HG02588 (cell line): ENCODE results near the gene RIBC2.
"Not testable (repeated sequence)": the region's sequence is repeated elsewhere in the genome, so short reads cannot be mapped to it uniquely, and the experiment has no call there.

ENCODE experiments used
- ATAC-seq: cut with Tn5 transposase; IDR thresholded peaks from one replicate; pipeline ENCODE4 v1.9.1; 2021; ENCODE audit warnings: mild to moderate bottlenecking, moderate library complexity; ENCODE audit not compliant: unreplicated experiment

RIBC2 gene

GRCh38 chr22:45413368-45414211 lies at the start of gene RIBC2, which contains the start of gene SMC1B:
TSS of gene RIBC2 (plus strand) at chr22:45413693. CDS start at chr22:45413887, 194 bp downstream.
TSS of gene SMC1B (minus strand) at chr22:45413599. CDS start at chr22:45413567, 32 bp downstream.
- peak; percentile 68 for ATAC-seq

- ATAC-seq, result no peak
Observed at GRCh38 chr22:45366713-45367112, 46.8 kb upstream of the RIBC2 start.

- not testable (repeated sequence) for ATAC-seq
Observed at GRCh38 chr22:45373592-45373991, 39.9 kb upstream of the RIBC2 start.

- ATAC-seq, result no peak
Observed at GRCh38 chr22:45376009-45376408, 37.5 kb upstream of the RIBC2 start.

- ATAC-seq, result no peak
Observed at GRCh38 chr22:45376703-45377102, 36.8 kb upstream of the RIBC2 start.

- ATAC-seq, result no peak
Observed at GRCh38 chr22:45381348-45381747, 32.1 kb upstream of the RIBC2 start.

GRCh38 chr22:45389546-45389945 lies 23.9 kb upstream of the RIBC2 start:
- ATAC-seq, result no peak

- no peak for ATAC-seq
Observed at GRCh38 chr22:45397806-45398205, 15.7 kb upstream of the RIBC2 start.

GRCh38 chr22:45398214-45398613 lies 15.3 kb upstream of the RIBC2 start:
- no peak for ATAC-seq

GRCh38 chr22:45399712-45400445 lies 13.6 kb upstream of the RIBC2 start:
- no peak for ATAC-seq

- no peak for ATAC-seq
Observed at GRCh38 chr22:45402466-45402985, 11.0 kb upstream of the RIBC2 start.

GRCh38 chr22:45407793-45408192 lies 5.7 kb upstream of the RIBC2 start:
- no peak for ATAC-seq

GRCh38 chr22:45413013-45413367 lies 503 bp upstream of the RIBC2 start:
- ATAC-seq, result no peak

GRCh38 chr22:45418056-45418769 lies 4.7 kb downstream of the RIBC2 start:
- no peak for ATAC-seq

- no peak for ATAC-seq
Observed at GRCh38 chr22:45418770-45419138, 5.3 kb downstream of the RIBC2 start.

GRCh38 chr22:45420011-45420410 lies 6.5 kb downstream of the RIBC2 start:
- ATAC-seq, result no peak

- no peak for ATAC-seq
Observed at GRCh38 chr22:45420539-45420938, 7.0 kb downstream of the RIBC2 start.

GRCh38 chr22:45421349-45422055 lies 8.0 kb downstream of the RIBC2 start:
- ATAC-seq, result no peak

GRCh38 chr22:45422237-45422983 lies 8.9 kb downstream of the RIBC2 start:
- ATAC-seq, result no peak

GRCh38 chr22:45423524-45423923 lies 10.0 kb downstream of the RIBC2 start:
- no peak for ATAC-seq
